ENCODE data around the gene PPM1L.
"Not testable (repeated sequence)": the region's sequence is repeated elsewhere in the genome, so short reads cannot be mapped to it uniquely, and the experiment has no call there.

The PPM1L gene

GRCh38 chr3:161031134-161031533, 275.1 kb downstream of the PPM1L start:
- Histone ChIP-seq H3K36me3 (ENCODE audit: insufficient read depth, low read depth, low read length) (no peaks in the 10 kb centered on the region), H3K27me3 (ENCODE audit: insufficient read depth, low read length) (no peaks in the 10 kb centered on the region), H3K27ac (ENCODE audit: low read length) (no peak overlapping the region), H3K9me3 (ENCODE audit: insufficient read depth, low read depth, low read length) (no peaks in the 10 kb centered on the region), H3K9ac (ENCODE audit: low read depth, low read length) (no peak overlapping the region), H3K4me3 (ENCODE audit: low read length) (no peak overlapping the region), H3K4me1 (ENCODE audit: insufficient read depth, low read length) (peaks cover 4% of the 10 kb centered on the region; the same call in 1 of the 2 replicates)

DNA sequence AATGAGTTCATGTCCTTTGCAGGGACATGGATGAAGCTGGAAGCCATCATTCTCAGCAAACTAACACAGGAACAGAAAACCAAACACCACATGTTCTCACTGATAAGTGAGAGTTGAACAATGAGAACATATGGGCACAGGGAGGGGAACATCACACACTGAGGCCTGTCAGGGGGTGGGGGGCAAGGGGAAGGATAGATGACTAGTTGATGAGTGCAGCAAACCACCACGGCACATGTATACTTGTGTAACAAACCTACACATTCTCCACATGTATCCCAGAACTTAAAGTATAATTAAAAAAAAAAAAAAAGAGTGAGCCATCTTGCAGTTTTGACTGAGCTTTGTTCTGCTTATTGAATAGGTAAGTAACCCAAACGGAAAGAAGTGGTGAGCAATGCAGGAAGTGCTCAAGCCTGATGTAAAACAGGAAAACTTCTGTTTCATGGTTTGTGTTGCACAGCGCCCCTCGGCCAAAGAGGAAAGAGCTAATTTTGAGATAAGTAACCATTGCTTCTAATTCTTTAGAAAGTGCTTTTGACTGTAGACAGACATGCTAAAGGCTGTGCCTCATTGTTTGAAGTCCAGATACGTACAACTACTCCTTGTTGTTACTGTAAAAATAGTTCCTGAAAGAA, 279.0 kb downstream of the PPM1L start:
- H3K4me1 ChIP-seq (ENCODE audit: insufficient read depth, low read length), result not testable (repeated sequence)

GRCh38 chr3:161035711-161036110, 279.7 kb downstream of the PPM1L start:
- no peaks in the 10 kb centered on the region for H3K27me3 ChIP-seq (ENCODE audit: insufficient read depth, low read length)
- H3K9ac ChIP-seq (ENCODE audit: low read depth, low read length), result no peak overlapping the region
- no peak overlapping the region for H3K4me3 ChIP-seq (ENCODE audit: low read length)
- no peaks in the 10 kb centered on the region for H3K4me1 ChIP-seq (ENCODE audit: insufficient read depth, low read length)
- no peaks in the 10 kb centered on the region for H3K36me3 ChIP-seq (ENCODE audit: insufficient read depth, low read depth, low read length)
- no peaks in the 10 kb centered on the region for H3K9me3 ChIP-seq (ENCODE audit: insufficient read depth, low read depth, low read length)
- H3K27ac ChIP-seq (ENCODE audit: low read length), result no peak overlapping the region

More for the DNA sequence above, 279.0 kb downstream of the PPM1L start:
- not testable (repeated sequence) for H3K27ac ChIP-seq (ENCODE audit: low read length); H3K9ac ChIP-seq (ENCODE audit: low read depth, low read length); H3K4me3 ChIP-seq (ENCODE audit: low read length); H3K27me3 ChIP-seq (ENCODE audit: insufficient read depth, low read length); H3K9me3 ChIP-seq (ENCODE audit: insufficient read depth, low read depth, low read length); H3K36me3 ChIP-seq (ENCODE audit: insufficient read depth, low read depth, low read length)

DNA sequence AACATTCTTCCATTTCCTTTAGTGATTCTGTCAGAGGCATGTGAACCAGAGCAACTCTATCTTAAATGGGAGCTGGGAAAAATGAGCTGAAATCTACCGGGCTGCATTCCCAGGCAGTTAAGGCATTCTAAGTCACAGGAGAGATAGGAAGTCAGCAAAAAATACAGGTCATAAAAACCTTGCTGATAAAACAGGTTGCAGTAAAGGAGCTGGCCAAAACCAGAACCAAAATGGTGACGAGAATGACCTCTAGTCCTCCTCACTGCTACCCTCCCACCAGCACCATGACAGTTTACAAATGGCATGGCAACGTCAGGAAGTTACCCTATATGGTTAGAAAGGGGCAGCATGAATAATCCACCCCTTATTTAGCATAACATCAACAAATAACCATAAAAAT, 282.7 kb downstream of the PPM1L start:
- Histone ChIP-seq H3K4me3 (ENCODE audit: low read length) (no peak overlapping the region), H3K27me3 (ENCODE audit: insufficient read depth, low read length) (no peaks in the 10 kb centered on the region), H3K9ac (ENCODE audit: low read depth, low read length) (no peak overlapping the region), H3K9me3 (ENCODE audit: insufficient read depth, low read depth, low read length) (no peaks in the 10 kb centered on the region), H3K27ac (ENCODE audit: low read length) (no peak overlapping the region), H3K4me1 (ENCODE audit: insufficient read depth, low read length) (no peaks in the 10 kb centered on the region), H3K36me3 (ENCODE audit: insufficient read depth, low read depth, low read length) (no peaks in the 10 kb centered on the region)

GRCh38 chr3:161042023-161042501, 286.0 kb downstream of the PPM1L start:
- Histone ChIP-seq H3K9ac (ENCODE audit: low read depth, low read length) (no peak overlapping the region), H3K4me1 (ENCODE audit: insufficient read depth, low read length) (no peaks in the 10 kb centered on the region), H3K36me3 (ENCODE audit: insufficient read depth, low read depth, low read length) (no peaks in the 10 kb centered on the region), H3K27ac (ENCODE audit: low read length) (no peak overlapping the region), H3K4me3 (ENCODE audit: low read length) (no peak overlapping the region), H3K27me3 (ENCODE audit: insufficient read depth, low read length) (no peaks in the 10 kb centered on the region), H3K9me3 (ENCODE audit: insufficient read depth, low read depth, low read length) (no peaks in the 10 kb centered on the region)

DNA sequence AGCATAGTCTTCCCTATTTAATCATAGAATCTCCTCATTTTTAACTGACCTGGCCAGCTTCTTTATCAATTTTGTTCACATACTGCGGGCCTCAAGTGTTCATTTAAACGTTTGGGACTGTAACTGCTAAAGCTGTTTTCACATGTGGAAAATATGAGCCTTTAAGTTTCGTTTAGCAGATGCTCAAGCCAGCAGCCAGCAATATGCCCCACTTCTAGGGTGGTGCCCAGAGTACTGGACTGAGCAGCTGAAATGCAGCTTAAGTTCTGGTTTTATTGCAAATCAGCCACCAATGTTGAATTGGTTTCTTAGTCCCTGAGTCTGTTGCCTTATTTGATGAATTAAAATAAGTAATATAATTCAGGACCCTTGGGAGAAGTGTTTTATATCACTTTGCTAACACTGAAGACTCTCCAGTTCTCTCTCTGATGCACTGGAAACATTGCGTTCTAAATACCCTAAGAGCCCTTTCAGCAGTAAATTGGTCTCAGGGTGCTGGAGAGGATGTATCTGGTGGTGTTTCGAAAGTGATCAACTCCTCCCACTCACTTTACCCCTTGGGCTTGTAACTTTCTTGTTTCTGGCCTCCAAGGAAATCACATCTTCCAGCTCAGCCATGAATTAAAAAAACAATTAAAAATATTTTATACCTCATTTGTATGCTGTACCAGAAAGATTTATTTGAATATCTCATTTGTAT, 287.5 kb downstream of the PPM1L start:
- no peaks in the 10 kb centered on the region for H3K9me3 ChIP-seq (ENCODE audit: insufficient read depth, low read depth, low read length)
- H3K4me3 ChIP-seq (ENCODE audit: low read length), result no peak overlapping the region
- H3K4me1 ChIP-seq (ENCODE audit: insufficient read depth, low read length), result no peaks in the 10 kb centered on the region
- no peak overlapping the region for H3K9ac ChIP-seq (ENCODE audit: low read depth, low read length)
- H3K27ac ChIP-seq (ENCODE audit: low read length), result no peak overlapping the region
- H3K36me3 ChIP-seq (ENCODE audit: insufficient read depth, low read depth, low read length), result no peaks in the 10 kb centered on the region
- no peaks in the 10 kb centered on the region for H3K27me3 ChIP-seq (ENCODE audit: insufficient read depth, low read length)

GRCh38 chr3:161049683-161050248, 293.7 kb downstream of the PPM1L start:
- no peak overlapping the region for H3K9ac ChIP-seq (ENCODE audit: low read depth, low read length)
- no peaks in the 10 kb centered on the region for H3K4me1 ChIP-seq (ENCODE audit: insufficient read depth, low read length)
- H3K4me3 ChIP-seq (ENCODE audit: low read length), result no peak overlapping the region
- no peaks in the 10 kb centered on the region for H3K9me3 ChIP-seq (ENCODE audit: insufficient read depth, low read depth, low read length)
- no peaks in the 10 kb centered on the region for H3K36me3 ChIP-seq (ENCODE audit: insufficient read depth, low read depth, low read length)
- H3K27me3 ChIP-seq (ENCODE audit: insufficient read depth, low read length), result no peaks in the 10 kb centered on the region
- H3K27ac ChIP-seq (ENCODE audit: low read length), result no peak overlapping the region

DNA sequence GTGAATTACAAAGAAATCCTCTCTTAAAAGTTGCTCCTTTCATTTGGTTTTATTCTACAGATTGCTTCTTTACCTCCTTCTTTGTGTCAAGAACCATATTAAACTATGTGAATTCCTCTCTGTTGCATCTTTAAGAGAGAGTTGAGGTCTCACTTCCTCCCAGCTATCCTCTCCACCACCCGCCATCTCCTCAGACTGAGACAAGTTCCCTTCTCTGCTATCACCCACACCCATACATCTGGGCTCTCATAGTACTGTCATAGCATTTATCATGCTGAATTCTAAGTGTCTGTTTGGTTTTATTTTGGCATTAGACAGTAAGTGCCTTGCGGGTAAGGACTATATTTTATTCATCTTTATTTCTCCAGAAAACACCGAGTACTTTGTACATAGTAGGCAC, 294.9 kb downstream of the PPM1L start:
- no peak overlapping the region for H3K9ac ChIP-seq (ENCODE audit: low read depth, low read length)
- H3K4me3 ChIP-seq (ENCODE audit: low read length), result no peak overlapping the region
- H3K27me3 ChIP-seq (ENCODE audit: insufficient read depth, low read length), result no peaks in the 10 kb centered on the region
- H3K9me3 ChIP-seq (ENCODE audit: insufficient read depth, low read depth, low read length), result no peaks in the 10 kb centered on the region
- H3K27ac ChIP-seq (ENCODE audit: low read length), result no peak overlapping the region
- no peaks in the 10 kb centered on the region for H3K4me1 ChIP-seq (ENCODE audit: insufficient read depth, low read length)
- H3K36me3 ChIP-seq (ENCODE audit: insufficient read depth, low read depth, low read length), result no peaks in the 10 kb centered on the region

GRCh38 chr3:161051856-161052255, 295.8 kb downstream of the PPM1L start:
- H3K9me3 ChIP-seq (ENCODE audit: insufficient read depth, low read depth, low read length), result no peaks in the 10 kb centered on the region
- no peak overlapping the region for H3K4me3 ChIP-seq (ENCODE audit: low read length)
- no peak overlapping the region for H3K9ac ChIP-seq (ENCODE audit: low read depth, low read length)
- no peak overlapping the region for H3K27ac ChIP-seq (ENCODE audit: low read length)
- no peaks in the 10 kb centered on the region for H3K27me3 ChIP-seq (ENCODE audit: insufficient read depth, low read length)
- no peaks in the 10 kb centered on the region for H3K4me1 ChIP-seq (ENCODE audit: insufficient read depth, low read length)
- H3K36me3 ChIP-seq (ENCODE audit: insufficient read depth, low read depth, low read length), result no peaks in the 10 kb centered on the region

- Histone ChIP-seq H3K27me3 (ENCODE audit: insufficient read depth, low read length) (no peaks in the 10 kb centered on the region), H3K4me1 (ENCODE audit: insufficient read depth, low read length) (no peaks in the 10 kb centered on the region), H3K9ac (ENCODE audit: low read depth, low read length) (no peak overlapping the region), H3K4me3 (ENCODE audit: low read length) (no peak overlapping the region), H3K9me3 (ENCODE audit: insufficient read depth, low read depth, low read length) (no peaks in the 10 kb centered on the region), H3K36me3 (ENCODE audit: insufficient read depth, low read depth, low read length) (no peaks in the 10 kb centered on the region), H3K27ac (ENCODE audit: low read length) (no peak overlapping the region)
Observed at GRCh38 chr3:161054860-161055604, 299.0 kb downstream of the PPM1L start.

DNA sequence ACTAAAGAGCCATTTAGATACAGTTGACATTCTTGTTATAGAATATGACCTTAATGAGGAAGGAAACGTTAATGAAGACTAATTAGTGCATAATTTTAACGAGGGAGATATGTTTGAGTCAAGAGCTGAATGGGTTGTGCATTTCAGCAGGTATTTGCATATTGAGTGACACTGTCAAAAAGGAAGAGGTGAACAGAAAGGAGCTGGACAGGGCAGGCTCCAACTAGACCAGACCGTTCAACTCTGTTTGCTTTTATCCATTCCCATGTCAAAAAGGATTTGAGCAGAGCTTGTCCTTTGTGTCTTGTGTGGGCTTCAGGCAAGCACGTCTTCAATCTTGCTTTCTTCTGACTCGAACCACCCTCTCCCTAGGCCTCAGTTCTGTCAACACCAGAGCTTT, 308.4 kb downstream of the PPM1L start:
- Histone ChIP-seq H3K4me1 (ENCODE audit: insufficient read depth, low read length) (no peaks in the 10 kb centered on the region), H3K36me3 (ENCODE audit: insufficient read depth, low read depth, low read length) (no peaks in the 10 kb centered on the region), H3K9me3 (ENCODE audit: insufficient read depth, low read depth, low read length) (no peaks in the 10 kb centered on the region), H3K4me3 (ENCODE audit: low read length) (no peak overlapping the region), H3K27ac (ENCODE audit: low read length) (no peak overlapping the region), H3K9ac (ENCODE audit: low read depth, low read length) (no peak overlapping the region), H3K27me3 (ENCODE audit: insufficient read depth, low read length) (no peaks in the 10 kb centered on the region)
